Muscle of leg (tissue), 9 donors: Measurements from ENCODE around the gene EMILIN3. TPM values are rescaled to one million over a fixed set of nuclear protein-coding genes. Genes with fewer than 3 reads are reported as not detected.

Experiments used
- polyA plus RNA-seq, 8 donors: library from polyadenylated mRNA; unstranded; fragments of 120-200 nt; gene quantifications; one replicate each; pipeline versions ENCODE4 v1.2.1 to v1.2.3, GENCODE V29; 2013; ENCODE audit warnings: inconsistent platforms in 1 of 8, low replicate concordance in 1 of 8; ENCODE audit not compliant: insufficient read length in 8 of 8, insufficient read depth in 1 of 8
- total RNA-seq: library from RNA; stranded (reverse); fragments of 120-200 nt; gene quantifications from one replicate; pipeline ENCODE4 v1.2.4, GENCODE V29; 2013

The EMILIN3 gene
- total and polyA plus RNA-seq, 9 donors, result 24.8 to 72.4 (median 46.1) TPM

Other genes starting within 250 kb of the EMILIN3 start
- 69.4 TPM for gene PLCG1, start 229.3 kb downstream of the EMILIN3 start, total RNA-seq
- gene PLCG1, start 229.3 kb downstream of the EMILIN3 start, polyA plus RNA-seq, result 100 to 1,000 TPM in 3 of 8 donors, 10 to 100 TPM in 5; 74.8 to 118 (median 95.5) TPM
- gene ZHX3, start 49.1 kb downstream of the EMILIN3 start, total RNA-seq, result 8.8 TPM
- gene ZHX3, start 49.1 kb downstream of the EMILIN3 start, polyA plus RNA-seq, result 10 to 100 TPM in 2 of 8 donors, 1 to 10 TPM in 6; 5.7 to 11.4 (median 7.7) TPM
- gene LPIN3, start 26.0 kb downstream of the EMILIN3 start, total RNA-seq, result 2.0 TPM
- 1 to 10 TPM; 2.9 to 7.2 (median 3.7) TPM for gene LPIN3, start 26.0 kb downstream of the EMILIN3 start, polyA plus RNA-seq